ENCODE data around the gene IGF2R. TPM values are rescaled to one million over a fixed set of nuclear protein-coding genes. Genes with fewer than 3 reads are reported as not detected.
A peak's percentile ranks its signal among the peaks of the same experiment; 100 is the strongest.

The IGF2R gene
- total and polyA plus RNA-seq, 2 of the 13 experiments (the other 11 are each of a cell fraction or from before 2014, with no cell fraction given) = 38.3 to 70.0 TPM

DNA sequence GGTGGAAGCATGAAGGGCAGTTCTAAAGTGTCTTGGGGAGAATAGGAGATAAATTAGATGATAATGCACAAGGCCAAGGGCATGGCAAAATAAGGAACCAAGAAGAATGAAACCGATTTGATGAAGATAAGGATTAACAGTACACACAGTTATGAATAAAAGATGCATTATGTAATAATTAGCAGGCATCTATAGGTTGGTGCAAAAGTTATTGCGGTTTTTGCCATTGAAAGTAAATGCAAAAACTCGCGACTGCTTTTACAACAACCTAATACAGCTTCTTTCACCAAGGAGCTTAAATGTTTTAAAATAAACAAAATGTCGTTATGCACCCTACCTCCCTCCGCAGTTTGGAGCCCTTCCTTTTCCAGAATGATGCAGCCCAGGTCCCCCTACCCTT, 49.1 kb upstream of the IGF2R start:
- H3K4me2 ChIP-seq (ENCODE audit: low read depth, low read length) = no peak overlapping the region
- no peak overlapping the region for H3K4me3 ChIP-seq (replicated peaks in 1 of 3; ENCODE audit: insufficient read depth in 1 of 3, low read depth in 2 of 3, low read length in 3 of 3)
- TF ChIP-seq, protein P1, sequence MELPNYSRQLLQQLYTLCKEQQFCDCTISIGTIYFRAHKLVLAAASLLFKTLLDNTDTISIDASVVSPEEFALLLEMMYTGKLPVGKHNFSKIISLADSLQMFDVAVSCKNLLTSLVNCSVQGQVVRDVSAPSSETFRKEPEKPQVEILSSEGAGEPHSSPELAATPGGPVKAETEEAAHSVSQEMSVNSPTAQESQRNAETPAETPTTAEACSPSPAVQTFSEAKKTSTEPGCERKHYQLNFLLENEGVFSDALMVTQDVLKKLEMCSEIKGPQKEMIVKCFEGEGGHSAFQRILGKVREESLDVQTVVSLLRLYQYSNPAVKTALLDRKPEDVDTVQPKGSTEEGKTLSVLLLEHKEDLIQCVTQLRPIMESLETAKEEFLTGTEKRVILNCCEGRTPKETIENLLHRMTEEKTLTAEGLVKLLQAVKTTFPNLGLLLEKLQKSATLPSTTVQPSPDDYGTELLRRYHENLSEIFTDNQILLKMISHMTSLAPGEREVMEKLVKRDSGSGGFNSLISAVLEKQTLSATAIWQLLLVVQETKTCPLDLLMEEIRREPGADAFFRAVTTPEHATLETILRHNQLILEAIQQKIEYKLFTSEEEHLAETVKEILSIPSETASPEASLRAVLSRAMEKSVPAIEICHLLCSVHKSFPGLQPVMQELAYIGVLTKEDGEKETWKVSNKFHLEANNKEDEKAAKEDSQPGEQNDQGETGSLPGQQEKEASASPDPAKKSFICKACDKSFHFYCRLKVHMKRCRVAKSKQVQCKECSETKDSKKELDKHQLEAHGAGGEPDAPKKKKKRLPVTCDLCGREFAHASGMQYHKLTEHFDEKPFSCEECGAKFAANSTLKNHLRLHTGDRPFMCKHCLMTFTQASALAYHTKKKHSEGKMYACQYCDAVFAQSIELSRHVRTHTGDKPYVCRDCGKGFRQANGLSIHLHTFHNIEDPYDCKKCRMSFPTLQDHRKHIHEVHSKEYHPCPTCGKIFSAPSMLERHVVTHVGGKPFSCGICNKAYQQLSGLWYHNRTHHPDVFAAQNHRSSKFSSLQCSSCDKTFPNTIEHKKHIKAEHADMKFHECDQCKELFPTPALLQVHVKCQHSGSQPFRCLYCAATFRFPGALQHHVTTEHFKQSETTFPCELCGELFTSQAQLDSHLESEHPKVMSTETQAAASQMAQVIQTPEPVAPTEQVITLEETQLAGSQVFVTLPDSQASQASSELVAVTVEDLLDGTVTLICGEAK (IDR thresholded peaks at IDR 0.05) = peak; percentile 86
- TF ChIP-seq, protein P1 (CRISPR knock-in tag; IDR thresholded peaks at IDR 0.05) = no peak
- TF ChIP-seq RFXAP (CRISPR knock-in tag; IDR thresholded peaks at IDR 0.05; ENCODE audit: borderline replicate concordance) = no peak
- in situ Hi-C loops (cut with HindIII; ENCODE audit: extremely low pct_ligation_motif_present, low pct_unique_long_range_greater_than_20kb) (no loop called here), intact Hi-C loops (cut with micrococcal nuclease; ENCODE audit: unreplicated experiment) (no loop called here)
- no peak overlapping the region for H3K27ac ChIP-seq (ENCODE audit: extremely low read length, insufficient read depth, low read length)
- no peak overlapping the region for H2AFZ ChIP-seq (ENCODE audit: low read length)
- POLR2A ChIA-PET = no interaction called here
- FAIRE-seq = no peak
- H3K36me3 ChIP-seq (replicated peaks in 1 of 2; ENCODE audit: control insufficient read depth in 1 of 2, insufficient read depth in 2 of 2, low read length in 2 of 2) = no peaks in the 10 kb centered on the region
- H4K20me1 ChIP-seq (ENCODE audit: insufficient read depth, low read length) = no peaks in the 10 kb centered on the region
- H3K27me3 ChIP-seq (ENCODE audit: control insufficient read depth in 1 of 2, insufficient read depth in 2 of 2, low read length in 2 of 2) = peaks cover 2 to 10% of the 10 kb centered on the region in 2 experiments; a peak in 3 of 5 replicates
- CTCF ChIA-PET (ENCODE audit: low intra/inter-chr PET ratio, low total read pairs) = no interaction called here
- H3K9me3 ChIP-seq (ENCODE audit: low read length) = no peaks in the 10 kb centered on the region
- 39% methylated on average over 6 of the region's 6 CpGs for WGBS (ENCODE audit: low lambda C conversion rate)
- no TSS peak for BruUV-seq (replicated peaks)
- DNase-seq (ENCODE audit: low spot score) = no peak
- no peak overlapping the region for H3K9ac ChIP-seq (ENCODE audit: insufficient read depth, low read depth, low read length)
- no peaks in the 10 kb centered on the region for H3K4me1 ChIP-seq (ENCODE audit: insufficient read depth, low read length)
- ATAC-seq = no peak
- no peaks in the 10 kb centered on the region for H3K79me2 ChIP-seq (ENCODE audit: insufficient read depth, low read length)

Measured in HepG2 (cell line).